K562 (cell line): ENCODE measurements around the gene RAB31. TPM values are rescaled to one million over a fixed set of nuclear protein-coding genes. Genes with fewer than 3 reads are reported as not detected.

Experiments
- GATA2 ChIP-seq: sonication (generic); formaldehyde crosslinking; IDR thresholded peaks from 2 replicates; pipeline ENCODE4 v1.4.0; 2020; ENCODE audit warnings: mild to moderate bottlenecking, missing genetic modification reagents
- HDAC3 ChIP-seq: fragments of 450-650 bp; IDR thresholded peaks from 2 replicates; pipeline ENCODE4 v1.6.1; 2018; ENCODE audit warnings: borderline replicate concordance, mild to moderate bottlenecking, moderate library complexity; ENCODE audit not compliant: partially characterized antibody
- HMG20A ChIP-seq: fragments of 450-650 bp; formaldehyde crosslinking; conservative IDR thresholded peaks from 2 replicates; pipeline ENCODE4 v1.4.0; 2020; ENCODE audit warnings: mild to moderate bottlenecking, mixed read lengths
- MGA ChIP-seq: fragments of 450-650 bp; IDR thresholded peaks from 2 replicates; pipeline ENCODE4 v1.6.1; 2016; ENCODE audit warnings: mild to moderate bottlenecking, moderate library complexity
- NFE2 ChIP-seq: IDR thresholded peaks from 2 replicates; pipeline ENCODE4 v1.6.1; 2014; ENCODE audit warnings: antibody characterized with exemption, low read depth
- PCBP1 ChIP-seq: fragments of 200-400 bp; formaldehyde crosslinking; IDR thresholded peaks from 2 replicates; pipeline ENCODE4 v1.6.1; 2018; ENCODE audit warnings: mild to moderate bottlenecking, low read depth, low read length; ENCODE audit not compliant: poor library complexity, severe bottlenecking
- SAP30 ChIP-seq: fragments of 200-600 bp; sonication (generic); IDR thresholded peaks from 2 replicates; pipeline ENCODE4 v1.6.1; 2012; ENCODE audit warnings: borderline replicate concordance, low read depth, mild to moderate bottlenecking, moderate library complexity, low read length, control low read depth, inconsistent platforms; ENCODE audit not compliant: insufficient read depth, poor library complexity, severe bottlenecking
- SMARCE1 ChIP-seq: fragments of 450-650 bp; IDR thresholded peaks from 2 replicates; pipeline ENCODE4 v1.7.1; 2016; ENCODE audit warnings: mild to moderate bottlenecking
- SREBF1 ChIP-seq: fragments of 150-350 bp; IDR thresholded peaks from 2 replicates; pipeline ENCODE4 v1.6.1; 2014; ENCODE audit warnings: antibody characterized with exemption, low read depth, low read length, borderline replicate concordance
- SUPT5H ChIP-seq: fragments of 450-650 bp; IDR thresholded peaks from 2 replicates; pipeline ENCODE4 v1.6.1; 2016
- TRIM28 ChIP-seq: fragments of 450-650 bp; IDR thresholded peaks from 2 replicates; pipeline ENCODE4 v1.6.1; 2017
- ZNF12 ChIP-seq: sonication (generic); formaldehyde crosslinking; IDR thresholded peaks from 2 replicates; pipeline ENCODE4 v1.4.0; 2020; ENCODE audit warnings: mild to moderate bottlenecking, missing genetic modification reagents
- ZNF41 ChIP-seq: fragments of 250-450 bp; sonication (Bioruptor Pico); conservative IDR thresholded peaks from 2 replicates; pipeline ENCODE4 v1.4.0; 2020; ENCODE audit warnings: mild to moderate bottlenecking
- ZNF511 ChIP-seq: sonication (generic); formaldehyde crosslinking; IDR thresholded peaks from 2 replicates; pipeline ENCODE4 v1.8.0; 2022; ENCODE audit warnings: mild to moderate bottlenecking, missing genetic modification reagents
- polyA plus RNA-seq, 8 experiments: library from polyadenylated mRNA; depleted of rRNA in 4 of 8; stranded (reverse) in 5 of 8; unstranded in 3 of 8; fragments of >200 nt; fragmentation: Nextera tagmentation in 2 of 8; fragmentation: Illumina TruSeq in 1 of 8; extraction: Ambion mirVana in 2 of 8; extraction: Trizol in 1 of 8; gene quantifications; 2 replicates each; pipeline versions ENCODE4 v1.2.1 to v1.2.3, GENCODE V29; 2011 to 2014; ENCODE audit warnings: inconsistent platforms in 1 of 8, missing spikeins in 1 of 8
- total RNA-seq, 7 experiments: library from RNA; depleted of rRNA in 6 of 7; stranded (reverse); fragments of >200 nt in 6 of 7; fragmentation: Illumina TruSeq in 2 of 7; extraction: Trizol in 2 of 7; gene quantifications; 2 replicates each; pipeline versions ENCODE4 v1.2.1 to v1.2.3, GENCODE V29; 2011 to 2021; ENCODE audit warnings: low replicate concordance in 1 of 7

RAB31 gene
- total and polyA plus RNA-seq, 9 of the 15 experiments (the other 6 are each of a cell fraction or from before 2014, with no cell fraction given), result 20.7 to 70.4 (median 41.3) TPM

GRCh38 chr18:9803698-9804516 is 95.8 kb downstream of the RAB31 start (continued):
- 0 out of 2 replicates have a peak, but pooled peaks have one; percentile 3 for TF ChIP-seq ZNF41 (CRISPR knock-in tag)
- no peak for TF ChIP-seq SREBF1
- 0 out of 2 replicates have a peak, but pooled peaks have one; percentile 9 for TF ChIP-seq ZNF511
- no peak for TF ChIP-seq HDAC3
- no peak for TF ChIP-seq PCBP1
- peak; percentile 50; the same call in 1 of the 2 replicates for TF ChIP-seq NFE2
- peak; percentile 67; the same call in 1 of the 2 replicates for TF ChIP-seq MGA
- no peak for TF ChIP-seq TRIM28
- no peak for TF ChIP-seq GATA2
- no peak for TF ChIP-seq HMG20A (CRISPR knock-in tag)
- TF ChIP-seq SMARCE1, result no peak
- TF ChIP-seq SAP30, result no peak
- TF ChIP-seq ZNF12 (CRISPR knock-in tag), result peak; percentile 79; the same call in 1 of the 2 replicates
- TF ChIP-seq SUPT5H, result no peak; the same call in 1 of the 2 replicates
